ENCODE data around the gene SDCCAG8.

The SDCCAG8 gene

DNA sequence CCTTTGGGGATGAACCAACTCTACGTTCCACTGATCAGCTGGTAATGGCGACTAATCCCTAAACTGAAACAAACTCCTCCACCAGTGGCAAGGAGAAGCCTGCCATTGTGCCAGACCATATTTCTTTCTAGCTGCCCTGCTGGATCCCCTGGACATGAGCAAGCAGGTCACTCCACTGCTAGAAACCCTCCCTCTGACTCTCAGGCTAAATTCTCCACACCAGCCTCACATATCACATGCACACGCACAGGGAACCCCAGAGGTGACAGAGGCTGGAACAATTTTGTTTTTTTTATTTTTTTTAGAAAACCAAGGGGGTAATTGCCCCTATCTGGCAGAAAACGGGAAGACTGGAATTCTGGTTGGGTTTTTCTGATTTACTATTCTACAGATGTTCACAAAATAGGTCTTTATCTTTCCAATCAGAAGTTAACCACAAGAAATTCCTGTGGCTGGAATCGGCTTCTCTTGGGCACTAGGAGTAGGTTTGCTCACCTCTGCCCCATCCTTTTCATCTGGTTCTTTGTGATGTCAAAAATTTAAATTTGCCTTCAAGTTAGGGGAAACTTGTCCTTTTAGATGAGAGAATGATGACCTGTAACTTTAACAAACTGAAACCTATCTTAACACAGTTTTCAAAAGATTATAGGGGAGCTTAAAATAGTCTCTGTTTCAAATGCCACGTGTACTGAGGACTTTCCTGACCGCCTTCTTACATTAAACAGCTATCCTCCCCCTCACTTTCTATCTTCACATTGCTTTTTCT, 258.1 kb downstream of the SDCCAG8 start:
- no peak for DNase-seq

DNA sequence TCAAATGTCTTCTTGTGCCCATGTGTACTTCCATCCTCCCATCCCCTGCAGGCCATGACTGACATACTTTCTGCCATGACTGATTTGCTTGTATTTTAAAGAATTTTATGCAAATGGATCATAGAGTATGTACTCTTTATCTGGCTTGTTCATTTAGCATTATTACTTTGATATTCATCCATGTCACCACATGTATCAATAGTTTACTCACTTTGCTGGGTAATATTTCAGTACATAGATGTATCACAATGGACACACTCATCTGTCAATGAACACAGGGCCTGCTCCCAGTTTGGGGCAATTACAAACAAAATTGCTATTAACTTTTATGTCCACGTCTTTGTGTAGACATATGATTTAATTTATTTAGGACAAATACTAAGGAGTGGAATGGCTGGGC, 259.1 kb downstream of the SDCCAG8 start:
- no peak for DNase-seq

DNA sequence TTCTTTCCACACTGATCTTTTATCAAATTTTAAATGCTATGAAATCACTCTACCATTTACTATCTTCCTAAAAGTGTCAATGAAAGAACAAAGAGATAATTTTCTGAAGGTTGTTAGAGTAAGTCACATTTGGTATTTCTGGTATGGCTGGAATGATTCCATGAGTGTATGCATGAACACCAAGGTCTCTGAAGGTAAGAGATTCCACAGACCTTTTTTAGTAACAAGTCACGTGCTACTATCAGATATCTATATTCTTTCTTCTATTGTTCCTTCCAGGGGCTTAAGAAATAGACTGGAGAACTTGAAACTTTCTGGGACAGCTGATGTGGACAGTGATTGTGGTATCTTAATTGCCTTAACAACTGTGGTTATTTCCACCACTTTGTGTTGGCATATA, 265.0 kb downstream of the SDCCAG8 start:
- no peak for DNase-seq

DNA sequence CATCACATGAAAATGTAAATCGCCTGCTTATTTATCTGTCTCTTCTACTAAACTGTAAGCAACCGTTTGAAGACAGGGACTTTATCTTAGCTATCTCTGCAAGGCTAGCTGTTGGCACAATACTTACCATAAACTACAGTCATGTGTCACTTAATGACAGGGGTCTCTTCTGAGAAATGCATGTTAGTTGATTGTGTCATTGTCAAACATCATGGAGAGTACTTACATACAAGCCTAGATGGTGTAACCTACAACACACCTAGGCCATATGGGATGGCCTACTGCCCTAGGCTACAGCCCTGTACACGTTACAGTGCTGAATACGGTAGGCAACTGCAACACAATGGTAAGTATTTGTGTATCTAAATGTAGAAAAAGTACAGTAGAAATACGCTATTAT, 267.9 kb downstream of the SDCCAG8 start:
- no peak for DNase-seq

DNA sequence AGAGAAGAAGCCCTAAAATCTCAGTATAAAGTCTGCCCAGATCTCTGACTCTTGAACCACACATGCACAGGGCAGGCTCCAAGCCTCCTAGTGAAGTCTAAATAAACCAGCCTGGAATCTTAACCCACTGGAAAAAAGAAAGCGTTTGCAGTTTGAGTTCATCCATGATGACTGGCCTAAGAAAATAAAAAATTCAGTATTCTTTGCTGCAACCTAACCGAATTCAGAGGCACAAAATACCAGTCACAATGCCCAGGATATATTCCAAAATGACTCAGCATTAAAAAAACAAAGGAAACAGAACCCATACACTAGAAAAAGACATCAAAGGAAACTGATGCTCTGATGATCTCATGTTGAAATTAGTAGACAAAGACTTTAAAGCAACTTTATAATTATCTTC, 269.2 kb downstream of the SDCCAG8 start:
- no peak for DNase-seq

DNA sequence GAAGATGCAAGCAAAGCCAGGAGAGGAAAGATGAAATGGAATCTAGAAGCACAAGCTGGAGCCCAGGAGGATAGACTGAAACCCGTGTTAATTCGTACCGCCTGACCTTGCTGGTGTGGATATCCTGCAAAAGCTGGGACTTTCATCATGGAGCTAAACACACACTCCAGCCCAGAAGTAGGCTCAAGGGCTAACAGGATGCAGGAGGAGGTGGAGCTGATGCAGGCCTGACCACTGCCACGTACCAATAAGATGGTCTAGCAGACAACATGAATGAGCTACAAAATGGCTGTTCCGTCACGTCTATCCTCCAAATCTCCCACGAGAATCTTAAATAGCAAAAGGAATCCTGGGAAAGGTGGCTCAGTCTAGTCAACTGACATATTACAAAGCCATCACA, 270.3 kb downstream of the SDCCAG8 start:
- no peak for DNase-seq

DNA sequence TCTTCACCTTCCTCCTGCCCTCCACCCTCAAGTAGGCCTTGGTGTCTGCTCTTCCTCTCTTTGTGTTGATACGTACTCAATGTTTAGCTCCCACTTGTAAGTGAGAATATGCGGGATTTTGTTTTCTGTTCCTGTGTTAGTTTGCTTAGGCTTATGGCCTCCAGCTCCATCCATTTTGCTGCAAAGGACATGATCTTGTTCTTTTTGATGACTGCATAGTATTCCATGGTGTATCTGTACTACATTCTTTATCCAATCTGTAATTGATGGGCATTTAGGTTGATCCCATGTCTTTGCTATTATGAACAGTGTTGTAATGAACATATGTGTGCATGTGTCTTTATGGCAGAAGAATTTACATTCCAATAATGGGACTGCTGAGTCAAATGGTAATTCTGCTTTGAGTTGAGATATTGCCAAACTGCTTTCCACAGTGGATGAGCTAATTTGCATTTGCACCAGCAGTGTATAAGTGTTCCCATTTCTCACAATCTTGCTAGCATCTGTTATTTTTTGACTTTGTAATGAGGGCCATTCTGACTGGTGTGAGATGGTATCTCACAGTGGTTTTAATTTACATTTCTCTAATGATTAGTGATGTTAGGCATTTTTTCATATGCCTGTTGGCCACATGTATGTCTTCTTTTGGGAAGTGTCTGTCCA, 272.7 kb downstream of the SDCCAG8 start:
- no peak for DNase-seq

DNA sequence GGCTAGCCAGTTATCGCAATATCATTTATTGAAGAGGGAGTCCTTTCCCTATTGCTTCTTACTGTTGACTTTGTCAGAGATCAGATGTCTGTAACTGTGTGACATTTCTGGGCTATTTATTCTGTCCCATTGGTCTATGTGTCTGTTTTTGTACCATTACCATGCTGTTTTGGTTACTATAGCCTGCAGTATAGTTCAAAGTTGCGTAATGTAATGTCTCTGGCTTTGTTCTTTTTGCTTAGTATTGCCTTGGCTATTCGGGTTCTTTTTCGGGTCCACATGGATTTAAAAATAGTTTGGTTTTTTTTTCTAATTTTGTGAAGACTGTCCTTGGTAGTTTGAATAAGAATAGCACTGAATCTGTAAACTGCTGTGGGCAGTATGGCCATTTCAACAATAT, 273.7 kb downstream of the SDCCAG8 start:
- no peak for DNase-seq

DNA sequence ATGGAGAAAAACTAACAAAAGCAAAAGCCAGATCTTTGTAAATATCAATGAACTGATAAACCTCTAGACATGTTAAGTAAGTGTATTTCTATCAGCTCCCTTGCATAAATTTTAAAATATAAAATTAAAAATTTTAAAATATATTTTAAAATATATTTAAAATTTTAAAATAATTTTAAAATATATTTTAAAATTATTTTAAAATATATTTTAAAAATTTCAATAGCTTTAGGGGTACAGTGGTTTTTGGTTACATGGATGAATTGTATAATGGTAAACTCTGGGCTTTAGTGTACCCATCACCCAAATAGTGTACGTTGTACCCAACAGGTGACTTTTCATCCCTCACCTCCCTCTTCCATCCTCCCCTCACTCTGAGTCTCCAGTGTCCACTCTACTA, 279.2 kb downstream of the SDCCAG8 start:
- DNase-seq = no peak

DNA sequence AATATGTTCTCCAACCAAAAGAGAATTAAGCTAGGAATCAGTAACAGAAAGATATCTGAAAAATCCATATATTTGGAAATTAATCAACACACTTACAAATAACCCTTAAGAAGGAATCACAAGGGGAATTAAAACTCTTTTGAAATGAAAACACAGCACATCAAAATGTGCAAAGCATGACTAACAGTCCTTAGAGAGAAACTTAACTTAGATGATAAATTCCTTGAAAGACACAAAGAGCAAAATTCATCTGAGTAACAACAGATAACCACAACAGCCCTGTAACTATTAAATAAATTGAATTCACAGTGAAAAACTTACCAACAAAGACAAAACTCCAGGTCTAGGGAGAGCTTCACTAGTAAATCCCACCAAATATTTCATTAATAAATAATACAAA, 283.8 kb downstream of the SDCCAG8 start:
- DNase-seq = no peak

DNA sequence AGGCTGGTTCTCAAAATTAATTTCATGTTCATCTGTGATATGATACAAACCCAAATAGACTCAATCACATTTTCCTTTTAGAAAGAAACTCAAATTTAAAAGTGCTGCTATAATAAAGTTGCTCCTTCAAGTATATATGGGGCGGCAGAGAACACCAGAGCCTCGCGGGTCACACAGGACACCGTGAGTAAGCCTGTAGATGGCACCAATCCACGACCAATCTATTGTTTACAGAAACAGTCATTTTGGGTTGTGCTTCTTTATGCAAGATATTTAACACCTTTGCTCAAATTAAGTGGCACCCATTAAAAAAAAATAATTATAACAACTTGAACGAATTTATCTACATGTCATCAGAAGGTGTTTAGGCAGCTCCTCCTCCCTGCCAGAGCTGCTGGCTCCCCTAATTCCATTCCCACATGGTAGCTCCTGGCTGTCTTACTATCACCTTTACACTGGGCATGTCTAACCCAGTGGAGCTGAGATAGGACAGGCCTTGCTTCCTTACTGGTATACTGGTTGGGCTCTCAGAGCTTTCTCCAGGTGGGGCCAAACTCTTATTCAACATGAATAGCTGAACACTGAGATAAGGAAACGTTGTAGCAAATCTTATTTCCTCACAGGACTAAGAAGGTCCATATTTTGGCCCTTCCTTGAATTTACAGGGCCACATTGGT, 287.0 kb downstream of the SDCCAG8 start:
- DNase-seq = no peak

DNA sequence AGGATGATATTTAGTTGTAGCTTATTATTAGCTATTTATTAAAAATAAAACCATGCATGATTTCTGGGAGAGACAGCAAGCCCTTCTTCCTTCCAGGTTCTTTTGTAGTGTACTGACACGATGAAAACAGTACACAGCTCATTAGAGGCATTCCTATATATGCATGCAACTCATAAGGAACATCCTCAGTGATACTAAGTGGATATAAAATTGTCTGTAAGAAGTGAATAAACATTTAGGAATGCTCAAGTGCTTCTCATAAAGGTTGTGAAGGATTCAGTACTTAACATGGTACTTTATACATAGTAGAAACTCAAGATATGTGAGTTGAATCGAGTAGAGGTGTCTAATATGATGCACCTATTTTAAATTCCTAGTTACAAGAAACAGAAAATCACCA, 287.7 kb downstream of the SDCCAG8 start:
- no peak for DNase-seq

DNA sequence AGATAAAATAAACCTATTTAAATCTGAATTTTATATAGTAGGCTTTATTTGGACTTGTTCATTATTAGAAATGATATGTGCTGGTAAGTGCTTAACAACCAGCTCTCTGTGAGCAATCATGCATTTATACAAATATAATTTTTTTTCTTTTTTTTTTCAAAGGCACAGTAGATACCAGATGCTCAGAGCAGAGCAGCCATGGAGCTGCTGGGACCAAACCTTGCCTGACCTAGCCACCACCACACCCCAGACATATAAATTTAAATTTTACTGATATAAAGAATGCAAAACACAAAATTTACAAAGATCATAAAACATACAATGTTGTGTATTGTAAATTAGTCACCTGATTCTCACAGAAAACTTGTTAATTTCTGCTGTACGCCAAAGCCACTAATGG, 290.6 kb downstream of the SDCCAG8 start:
- DNase-seq = no peak

DNA sequence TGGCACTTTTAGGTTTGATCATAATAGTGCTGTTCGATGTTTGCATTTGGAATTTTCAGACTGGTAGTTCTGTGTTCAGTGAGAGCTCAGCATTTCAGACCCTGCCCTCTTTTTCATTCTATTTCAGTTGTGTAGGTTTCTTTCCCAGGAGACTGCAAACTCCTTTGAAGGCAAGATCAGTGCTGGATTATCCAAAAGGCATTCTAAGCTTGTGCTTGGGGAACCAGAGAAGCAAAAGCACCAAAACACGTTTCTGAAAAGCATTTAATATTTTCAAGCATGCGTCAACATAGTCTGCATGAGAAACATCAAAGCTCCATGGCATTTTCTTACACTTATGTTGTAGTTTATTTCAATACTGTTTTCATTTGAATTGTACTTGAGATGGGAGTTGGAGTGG, 292.1 kb downstream of the SDCCAG8 start:
- no peak for DNase-seq

DNA sequence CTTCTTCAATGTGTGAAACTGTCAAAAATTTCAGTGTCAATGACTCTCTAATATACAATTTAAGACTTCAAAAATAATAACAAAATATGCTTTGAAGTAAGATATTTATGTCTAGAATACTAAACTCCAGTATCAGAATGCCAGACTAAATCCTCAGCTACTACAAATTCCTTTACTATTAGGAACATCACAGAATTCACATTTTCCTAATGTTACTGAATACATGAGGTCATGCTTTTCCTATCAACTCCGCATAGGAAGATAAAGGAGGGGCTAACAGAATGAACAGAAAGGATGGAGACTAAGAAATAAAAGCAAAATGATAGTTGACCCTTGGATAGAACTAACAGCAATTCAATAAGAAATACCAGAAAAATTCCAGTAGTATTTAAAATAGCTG, 292.7 kb downstream of the SDCCAG8 start:
- no peak for DNase-seq

DNA sequence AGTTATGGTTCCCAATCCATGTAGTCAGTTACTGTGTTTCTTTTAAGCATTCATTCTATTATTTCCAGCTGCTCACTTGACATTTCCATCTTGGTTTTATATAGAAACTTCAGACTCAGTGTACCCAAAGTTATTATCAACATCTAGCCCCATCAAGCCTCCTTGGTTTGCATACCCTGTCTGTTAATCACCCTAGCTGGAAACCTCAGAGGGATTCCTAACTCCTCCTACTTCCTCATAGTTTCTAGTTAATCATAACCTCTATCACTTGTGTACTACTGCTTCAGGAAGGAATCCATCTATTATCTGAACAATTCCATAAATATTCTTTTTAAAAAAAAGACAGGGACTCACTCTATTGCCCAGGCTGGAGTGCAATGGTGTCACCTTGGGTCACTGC, 293.3 kb downstream of the SDCCAG8 start:
- no peak for DNase-seq
